Epithelial cell of proximal tubule (primary cell): Measurements from ENCODE around the gene CHFR. TPM values are rescaled to one million over a fixed set of nuclear protein-coding genes. Genes with fewer than 3 reads are reported as not detected.
"Not testable (repeated sequence)": the region's sequence is repeated elsewhere in the genome, so short reads cannot be mapped to it uniquely, and the experiment has no call there.

ENCODE experiments used
- DNase-seq: peaks from one replicate; pipeline ENCODE4 v3.0.0-alpha.2; 2011; ENCODE audit warnings: low read depth
- H3K4me3 ChIP-seq: 2 replicates; pipeline ENCODE4 v1.5.1; 2011; ENCODE audit warnings: low read depth, mild to moderate bottlenecking, low read length
- total RNA-seq: library from RNA; depleted of rRNA; stranded (reverse); fragments of >200 nt; gene quantifications from 2 replicates; pipeline ENCODE4 v1.2.3, GENCODE V29; 2015
- TF ChIP-seq, protein P1 (sequence below): conservative IDR thresholded peaks from 2 replicates; pipeline ENCODE4 v1.5.1; 2012; ENCODE audit warnings: low read depth, mild to moderate bottlenecking, low read length

Gene CHFR
- total RNA-seq, 1 donor from 2014 or later = 26.2 TPM

GRCh38 chr12:132922676-132923075, 35.3 kb upstream of the CHFR start:
- no peak for DNase-seq
- no peak overlapping the region for H3K4me3 ChIP-seq
- TF ChIP-seq, protein P1, sequence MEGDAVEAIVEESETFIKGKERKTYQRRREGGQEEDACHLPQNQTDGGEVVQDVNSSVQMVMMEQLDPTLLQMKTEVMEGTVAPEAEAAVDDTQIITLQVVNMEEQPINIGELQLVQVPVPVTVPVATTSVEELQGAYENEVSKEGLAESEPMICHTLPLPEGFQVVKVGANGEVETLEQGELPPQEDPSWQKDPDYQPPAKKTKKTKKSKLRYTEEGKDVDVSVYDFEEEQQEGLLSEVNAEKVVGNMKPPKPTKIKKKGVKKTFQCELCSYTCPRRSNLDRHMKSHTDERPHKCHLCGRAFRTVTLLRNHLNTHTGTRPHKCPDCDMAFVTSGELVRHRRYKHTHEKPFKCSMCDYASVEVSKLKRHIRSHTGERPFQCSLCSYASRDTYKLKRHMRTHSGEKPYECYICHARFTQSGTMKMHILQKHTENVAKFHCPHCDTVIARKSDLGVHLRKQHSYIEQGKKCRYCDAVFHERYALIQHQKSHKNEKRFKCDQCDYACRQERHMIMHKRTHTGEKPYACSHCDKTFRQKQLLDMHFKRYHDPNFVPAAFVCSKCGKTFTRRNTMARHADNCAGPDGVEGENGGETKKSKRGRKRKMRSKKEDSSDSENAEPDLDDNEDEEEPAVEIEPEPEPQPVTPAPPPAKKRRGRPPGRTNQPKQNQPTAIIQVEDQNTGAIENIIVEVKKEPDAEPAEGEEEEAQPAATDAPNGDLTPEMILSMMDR = no peak

- no peak overlapping the region for H3K4me3 ChIP-seq
- TF ChIP-seq, protein P1 = peak; percentile 28
- no peak for DNase-seq
Observed at GRCh38 chr12:132921685-132922084, 34.3 kb upstream of the CHFR start.

GRCh38 chr12:132918680-132919079, 31.3 kb upstream of the CHFR start:
- no peak overlapping the region for H3K4me3 ChIP-seq
- no peak for DNase-seq
- TF ChIP-seq, protein P1 = no peak

GRCh38 chr12:132909030-132909368, 21.6 kb upstream of the CHFR start:
- peak overlapping the region; percentile 81 for H3K4me3 ChIP-seq
- no peak for DNase-seq
- TF ChIP-seq, protein P1 = no peak

DNA sequence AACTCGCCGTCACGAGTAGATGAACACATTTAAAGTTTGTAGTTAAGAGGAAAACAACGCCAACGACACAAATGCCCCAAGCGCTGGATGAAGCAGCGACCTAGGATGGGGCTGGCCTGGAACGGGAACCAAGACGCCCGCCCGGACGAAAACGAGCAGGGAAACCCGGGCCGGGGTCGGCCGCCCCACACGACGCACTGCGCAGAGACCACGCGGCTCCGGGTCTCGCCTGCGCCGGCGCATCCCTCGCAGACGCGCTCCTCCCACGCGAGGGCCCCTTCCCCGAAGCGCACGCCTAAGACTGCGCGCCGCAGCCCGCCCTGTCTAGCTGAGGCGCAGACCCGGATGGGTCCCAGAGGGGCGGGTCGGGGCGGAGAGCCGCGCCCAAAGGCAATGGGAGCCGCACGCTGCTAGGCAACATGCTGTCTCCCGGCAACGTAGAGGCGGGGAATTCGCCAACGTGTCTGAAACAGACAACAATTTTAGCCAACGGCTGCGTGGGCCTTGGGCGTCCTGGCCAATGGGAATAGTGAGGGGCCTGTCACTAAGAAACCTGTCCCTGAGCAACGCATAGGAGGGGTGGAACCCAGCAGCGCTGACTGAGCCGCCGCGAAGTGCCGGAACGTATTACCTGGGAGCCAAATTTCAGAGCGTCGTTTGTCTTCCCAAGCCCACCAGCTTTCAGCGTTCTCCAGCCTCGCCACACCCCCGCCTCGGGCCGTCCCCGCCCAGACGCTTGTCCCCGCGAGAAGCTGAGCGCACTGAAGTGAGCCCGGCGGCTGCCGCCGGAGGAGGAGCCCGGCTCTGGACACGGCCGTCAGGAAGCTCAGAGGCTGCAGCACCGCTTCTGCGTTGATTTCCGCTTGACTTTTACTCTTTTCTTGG, 21.0 kb upstream of the CHFR start:
- peak overlapping the region; percentile 81 for H3K4me3 ChIP-seq
- TF ChIP-seq, protein P1 = no peak
- peak; percentile 85 for DNase-seq

- peak overlapping the region; percentile 81 for H3K4me3 ChIP-seq
- DNase-seq = not testable (repeated sequence)
Observed at GRCh38 chr12:132907789-132908144, 20.4 kb upstream of the CHFR start.

DNA sequence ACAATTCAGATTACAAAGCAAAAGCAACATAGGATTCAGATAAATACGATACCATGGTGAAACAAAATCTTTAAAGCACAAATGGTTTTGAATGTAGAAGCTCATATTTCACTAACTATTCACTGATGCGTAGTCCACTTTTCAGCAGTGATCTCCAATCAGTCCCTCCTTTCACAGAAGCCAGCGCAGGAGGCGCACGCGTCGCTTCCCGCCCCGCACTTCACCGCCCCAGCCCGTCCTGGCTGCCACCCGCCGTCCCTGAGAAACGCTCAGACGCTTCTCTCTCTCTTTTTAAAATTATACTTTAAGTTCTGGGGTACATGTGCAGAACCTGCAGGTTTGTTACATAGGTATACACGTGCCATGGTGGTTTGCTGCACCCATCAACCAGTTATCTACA, 19.8 kb upstream of the CHFR start:
- DNase-seq = no peak
- TF ChIP-seq, protein P1 = no peak
- no peak overlapping the region for H3K4me3 ChIP-seq
